K562 (cell line): ENCODE results near the gene SCFD1. TPM values are rescaled to one million over a fixed set of nuclear protein-coding genes. Genes with fewer than 3 reads are reported as not detected.

Source experiments
- ATAC-seq: fragments of 200-7000 bp; cut with Tn5 transposase; 3 replicates; pipeline ENCODE4 v1.9.1; 2020; ENCODE audit warnings: moderate library complexity
- BruUV-seq: library from RNA; stranded (reverse); fragments of 400-500 nt; replicated peaks from 2 replicates; lab custom pipeline; 2021; lab: Mats Ljungman, UMichigan
- CTCF ChIA-PET: fragments of 300-600 bp; formaldehyde crosslinking; extraction: SDS; loops from one replicate; lab custom pipeline; 2021; ENCODE audit warnings: low intra/inter-chr PET ratio; lab: Yijun Ruan, JAX
- POLR2A ChIA-PET: fragments of 300-600, 350-650 bp; sonication (Branson Sonifier 250); formaldehyde crosslinking; extraction: SDS; loops from one replicate; lab custom pipeline; 2021; ENCODE audit warnings: antibody characterized with exemption, inconsistent platforms; lab: Yijun Ruan, JAX
- DNase-seq, 4 experiments: peaks; one replicate each; pipeline versions ENCODE4 v3.0.0 to v3.0.0-alpha.2; 2011 to 2018; ENCODE audit warnings: low spot score in 3 of 4, mixed read lengths in 3 of 4; ENCODE audit errors: extremely low read depth in 1 of 4
- FAIRE-seq: peaks from 2 replicates; lab custom pipeline; 2011; peaks lifted over from hg19 to GRCh38; lab: Jason Lieb, UNC
- H2AFZ ChIP-seq: 2 replicates; pipeline ENCODE4 v1.6.0; 2011; ENCODE audit warnings: low read depth, low read length, control low read depth, inconsistent platforms
- H3K27ac ChIP-seq: fragments of 200-600 bp; 3 replicates; pipeline ENCODE4 v1.8.0; 2011; ENCODE audit warnings: low read depth, mild to moderate bottlenecking, control low read depth, inconsistent platforms, low read length, moderate library complexity, mixed read lengths; ENCODE audit errors: extremely low read depth
- H3K27me3 ChIP-seq, 2 experiments: fragments of 300-600 bp in 1 of 2; 2 replicates in 1 of 2; 3 replicates in 1 of 2; pipeline versions ENCODE4 v1.6.0 to v1.8.0; 2011; ENCODE audit warnings: inconsistent platforms in 2 of 2, low read length in 2 of 2, mild to moderate bottlenecking in 1 of 2, mixed read lengths in 1 of 2, moderate library complexity in 1 of 2; ENCODE audit not compliant: control insufficient read depth in 2 of 2, insufficient read depth in 2 of 2
- H3K36me3 ChIP-seq: fragments of 300-600 bp; 3 replicates; pipeline ENCODE4 v1.8.0; 2011; ENCODE audit warnings: mild to moderate bottlenecking, low read length, inconsistent platforms; ENCODE audit not compliant: control insufficient read depth, insufficient read depth
- H3K4me1 ChIP-seq, 2 experiments: fragments of 200-600 bp in 1 of 2; replicated peaks in 1 of 2; 2 replicates in 1 of 2; 3 replicates in 1 of 2; pipeline versions ENCODE4 v1.5.1 to v1.8.0; 2011; ENCODE audit warnings: inconsistent platforms in 2 of 2, low read length in 2 of 2, mild to moderate bottlenecking in 1 of 2, mixed read lengths in 1 of 2, moderate library complexity in 1 of 2; ENCODE audit not compliant: control insufficient read depth in 2 of 2, insufficient read depth in 2 of 2
- H3K4me2 ChIP-seq: 2 replicates; pipeline ENCODE4 v1.6.1; 2011; ENCODE audit warnings: low read length, control low read depth, inconsistent platforms, mixed read lengths; ENCODE audit not compliant: insufficient read depth
- H3K4me3 ChIP-seq: fragments of 200-600 bp; sonication (generic), shearing (Covaris generic); 2 replicates; pipeline ENCODE4 v1.5.1; 2016; ENCODE audit warnings: control low read depth, inconsistent platforms
- H3K79me2 ChIP-seq: fragments of 200-600 bp; 3 replicates; pipeline ENCODE4 v1.8.0; 2011; ENCODE audit warnings: low read length, inconsistent platforms; ENCODE audit not compliant: control insufficient read depth, insufficient read depth
- H3K9ac ChIP-seq, 2 experiments: 2 replicates each; pipeline versions ENCODE4 v1.6.0 to v1.6.1; 2011; ENCODE audit warnings: low read depth in 2 of 2, low read length in 2 of 2, control low read depth in 1 of 2, inconsistent platforms in 1 of 2, mild to moderate bottlenecking in 1 of 2, mixed read lengths in 1 of 2; ENCODE audit not compliant: insufficient read depth in 1 of 2
- H3K9me1 ChIP-seq: one replicate; pipeline ENCODE4 v1.6.0; 2011; ENCODE audit warnings: inconsistent platforms, mild to moderate bottlenecking, low read length, moderate library complexity; ENCODE audit not compliant: control insufficient read depth, insufficient read depth
- H3K9me3 ChIP-seq: replicated peaks from 2 replicates; pipeline ENCODE4 v1.5.1; 2011; ENCODE audit warnings: low read depth, low read length, inconsistent platforms; ENCODE audit not compliant: control insufficient read depth, insufficient read depth
- H4K20me1 ChIP-seq: replicated peaks from 2 replicates; pipeline ENCODE4 v1.6.1; 2011; ENCODE audit warnings: low read length, inconsistent platforms, mixed read lengths; ENCODE audit not compliant: control insufficient read depth, insufficient read depth
- CEBPG ChIP-seq, 3 experiments: fragments of 200-800 bp in 1 of 3; sonication (Bioruptor generic) in 1 of 3; sonication (generic) in 1 of 3; formaldehyde crosslinking in 1 of 3; IDR thresholded peaks in 2 of 3; conservative IDR thresholded peaks in 1 of 3; 2 replicates each; pipeline versions ENCODE4 v1.6.1 to v1.8.0; 2016 to 2022; ENCODE audit warnings: missing compliant biosample characterization in 2 of 3, missing genetic modification characterization in 2 of 3, mild to moderate bottlenecking in 1 of 3, missing genetic modification reagents in 1 of 3
- ESRRA ChIP-seq: fragments of 450-650 bp; IDR thresholded peaks from 2 replicates; pipeline ENCODE4 v1.6.1; 2014; ENCODE audit warnings: low read depth, mild to moderate bottlenecking, moderate library complexity, borderline replicate concordance
- NFIC ChIP-seq: fragments of 450-650 bp; IDR thresholded peaks from 2 replicates; pipeline ENCODE4 v1.6.1; 2017; ENCODE audit warnings: mild to moderate bottlenecking, inconsistent platforms
- PPARD ChIP-seq: fragments of 250-450 bp; sonication (Bioruptor Pico); IDR thresholded peaks from 2 replicates; pipeline ENCODE4 v1.8.0; 2022; ENCODE audit warnings: inconsistent platforms, mild to moderate bottlenecking, moderate library complexity
- SNIP1 ChIP-seq: fragments of 450-650 bp; IDR thresholded peaks from 2 replicates; pipeline ENCODE4 v1.7.1; 2017; ENCODE audit warnings: low read depth, mild to moderate bottlenecking
- SPI1 ChIP-seq: IDR thresholded peaks from 2 replicates; pipeline ENCODE4 v1.6.1; 2011; ENCODE audit warnings: low read depth, low read length, control low read depth, borderline replicate concordance
- STAT5B ChIP-seq: fragments of 250-450 bp; sonication (Bioruptor Pico); IDR thresholded peaks from 2 replicates; pipeline ENCODE4 v1.8.0; 2021; ENCODE audit warnings: mild to moderate bottlenecking, inconsistent platforms
- ZBTB26 ChIP-seq: fragments of 450-650 bp; formaldehyde crosslinking; IDR thresholded peaks from 2 replicates; pipeline ENCODE4 v1.4.0; 2022; ENCODE audit warnings: missing genetic modification characterization
- ZFPM2 ChIP-seq: fragments of 250-450 bp; sonication (Bioruptor Pico); IDR thresholded peaks from 2 replicates; pipeline ENCODE4 v1.5.1; 2022; ENCODE audit warnings: mild to moderate bottlenecking
- WGBS: fragments of 100-300 bp; shearing (Covaris generic); methylation state at CpG from one replicate; pipeline ENCODE4 v1.1.6; 2016; ENCODE audit warnings: low coverage, mixed read lengths; ENCODE audit not compliant: insufficient coverage; ENCODE audit errors: missing lambda C conversion rate; 5-methylcytosine and 5-hydroxymethylcytosine counted together
- in situ Hi-C: fragments of 300-500 bp; cut with MboI; formaldehyde crosslinking; loops from 4 replicates; pipeline ENCODE4 v1.15.0; 2018; ENCODE audit warnings: inconsistent platforms, mixed read lengths
- intact Hi-C: fragments of 100-400 bp; cut with micrococcal nuclease; formaldehyde crosslinking; loops from 2 replicates; pipeline ENCODE4 v1.14.2; 2022
- polyA plus RNA-seq, 8 experiments: library from polyadenylated mRNA; depleted of rRNA in 4 of 8; stranded (reverse) in 5 of 8; unstranded in 3 of 8; fragments of >200 nt; fragmentation: Nextera tagmentation in 2 of 8; fragmentation: Illumina TruSeq in 1 of 8; extraction: Ambion mirVana in 2 of 8; extraction: Trizol in 1 of 8; gene quantifications; 2 replicates each; pipeline versions ENCODE4 v1.2.1 to v1.2.3, GENCODE V29; 2011 to 2014; ENCODE audit warnings: inconsistent platforms in 1 of 8, missing spikeins in 1 of 8
- total RNA-seq, 7 experiments: library from RNA; depleted of rRNA in 6 of 7; stranded (reverse); fragments of >200 nt in 6 of 7; fragmentation: Illumina TruSeq in 2 of 7; extraction: Trizol in 2 of 7; gene quantifications; 2 replicates each; pipeline versions ENCODE4 v1.2.1 to v1.2.3, GENCODE V29; 2011 to 2021; ENCODE audit warnings: low replicate concordance in 1 of 7
- TF ChIP-seq, protein P1 (sequence below), 2 experiments: fragments of 450-650 bp in 1 of 2; sonication (generic) in 1 of 2; formaldehyde crosslinking in 1 of 2; IDR thresholded peaks in 1 of 2; conservative IDR thresholded peaks in 1 of 2; 2 replicates each; pipeline versions ENCODE4 v1.6.1 to v1.8.1; 2016 to 2023; ENCODE audit warnings: mild to moderate bottlenecking in 2 of 2, moderate library complexity in 2 of 2, inconsistent platforms in 1 of 2, missing genetic modification reagents in 1 of 2

SCFD1 gene
- total and polyA plus RNA-seq, 9 of the 15 experiments (the other 6 are each of a cell fraction or from before 2014, with no cell fraction given) = 48.9 to 112 (median 75.2) TPM

DNA sequence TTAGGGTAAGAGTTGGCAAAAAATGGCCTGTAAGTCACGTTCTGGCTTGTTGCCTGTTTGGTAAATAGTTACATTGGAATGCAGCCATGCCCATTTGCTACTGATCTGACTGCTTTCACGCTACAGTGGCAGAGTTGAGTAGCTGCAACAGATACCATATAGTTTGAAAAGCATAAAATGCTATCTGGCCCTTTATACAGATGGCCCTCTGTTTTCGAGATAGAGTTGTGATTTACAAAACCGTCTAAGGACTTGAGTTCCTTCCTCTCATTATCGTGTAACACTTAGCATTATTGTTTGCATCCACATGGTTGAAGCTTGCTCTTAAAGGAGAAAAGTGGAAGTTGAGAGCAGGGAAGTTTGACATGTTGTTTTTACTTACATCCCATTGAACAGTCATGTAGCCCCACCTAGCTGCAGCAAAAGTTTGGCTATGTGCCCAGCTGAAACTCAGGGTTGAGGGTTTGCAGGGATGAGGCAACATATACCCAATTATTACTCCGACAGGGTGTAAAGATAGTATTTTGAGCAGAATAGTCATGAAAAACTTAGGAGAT lies 11.3 kb upstream of the SCFD1 start:
- Histone ChIP-seq H3K4me3 (no peak overlapping the region), H3K9me1 (no peaks in the 10 kb centered on the region), H2AFZ (no peak overlapping the region), H3K27ac (no peak overlapping the region), H3K4me1 (no peaks in the 10 kb centered on the region), H3K36me3 (peaks cover 58% of the 10 kb centered on the region), H4K20me1 (no peaks in the 10 kb centered on the region), H3K9ac (no peak overlapping the region), H3K4me2 (no peak overlapping the region), H3K27me3 (no peaks in the 10 kb centered on the region), H3K9me3 (no peaks in the 10 kb centered on the region), H3K79me2 (no peaks in the 10 kb centered on the region)
- ATAC-seq (peak; percentile 88), DNase-seq (peak in 3 of 4 experiments; percentile 10 to 68 (median 38)), FAIRE-seq (no peak)
- BruUV-seq = no TSS peak
- intact Hi-C loops (loop anchor here (1.0 to 10.0 kb wide), 2 partner anchors 49 to 236 kb away; no protein-coding TSS in a partner anchor), in situ Hi-C loops (no loop called here)
- POLR2A ChIA-PET = interaction anchor here (0.8 to 1.6 kb wide), 3 partner anchors 11 to 340 kb away, joined by 3 to 7 read pairs (median 3); partner anchors contain the start of gene SCFD1
- CTCF ChIA-PET = interaction anchor here (1.5 kb wide), 1 partner anchor 49 kb away, joined by 3 read pairs; no protein-coding TSS in a partner anchor
- 43% methylated on average over 6 of the region's 6 CpGs for WGBS
- TF ChIP-seq, protein P1, sequence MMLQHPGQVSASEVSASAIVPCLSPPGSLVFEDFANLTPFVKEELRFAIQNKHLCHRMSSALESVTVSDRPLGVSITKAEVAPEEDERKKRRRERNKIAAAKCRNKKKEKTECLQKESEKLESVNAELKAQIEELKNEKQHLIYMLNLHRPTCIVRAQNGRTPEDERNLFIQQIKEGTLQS (IDR thresholded peaks at IDR 0.05) = peak; percentile 65
- TF ChIP-seq, protein P1 (CRISPR knock-in tag; conservative IDR thresholded peaks at IDR 0.05) = no peak
- TF ChIP-seq STAT5B (no peak), ZBTB26 (no peak), SPI1 (peak; percentile 26; the same call in 1 of the 2 replicates), SNIP1 (no peak), ZFPM2 (CRISPR knock-in tag) (no peak), CEBPG (CRISPR knock-in tag; IDR thresholded peaks at IDR 0.05) (peak; percentile 86), CEBPG (tag; conservative IDR thresholded peaks at IDR 0.05 in 1 of 2, IDR thresholded peaks at IDR 0.05 in 1 of 2) (peak; percentile 66 to 85), ESRRA (no peak), NFIC (peak; percentile 96), PPARD (CRISPR knock-in tag) (no peak)
